ENCODE data around the gene NEGR1.
A peak's percentile ranks its signal among the peaks of the same experiment; 100 is the strongest.

The NEGR1 gene

DNA sequence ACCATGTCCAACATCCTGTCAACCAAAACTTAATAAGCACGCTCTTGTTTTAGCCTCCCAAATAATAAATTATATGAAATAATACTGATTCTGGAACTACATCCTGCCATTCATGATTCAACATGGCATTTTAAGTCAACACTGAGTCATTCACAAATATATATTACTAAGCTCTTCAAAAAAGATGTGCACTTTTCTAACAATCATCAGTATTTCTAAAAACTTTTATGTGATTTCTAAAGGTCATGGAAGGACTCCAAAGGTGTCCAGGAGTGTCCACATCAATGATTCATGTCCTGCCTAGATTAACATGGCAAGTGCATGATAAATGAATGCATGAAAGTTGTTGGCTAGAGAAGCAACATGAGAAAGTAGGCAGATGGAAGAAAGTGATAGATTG is 51.6 kb downstream of the NEGR1 start:
- no peak for DNase-seq (ENCODE audit: low read depth)

GRCh38 chr1:72229893-72230292 is 52.4 kb downstream of the NEGR1 start:
- DNase-seq (ENCODE audit: low read depth): peak; percentile 34

DNA sequence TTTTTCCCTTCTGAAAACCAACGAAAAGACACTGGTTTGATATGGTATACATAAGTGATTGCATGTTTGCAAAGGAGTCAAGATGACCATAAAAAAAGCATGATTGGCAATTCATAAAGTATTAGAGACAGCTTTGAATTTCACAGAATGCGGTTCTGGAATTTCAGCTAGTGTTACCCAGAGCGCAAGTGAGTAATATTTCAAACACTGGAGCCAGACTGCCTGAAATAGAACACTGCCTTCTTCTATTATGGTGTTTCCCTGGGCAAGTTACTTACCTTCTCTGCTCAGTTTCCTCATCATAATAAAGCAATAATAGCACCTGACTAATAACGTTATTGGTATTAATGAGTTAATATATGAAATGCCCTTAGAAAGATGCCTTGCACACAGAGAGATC is 54.7 kb downstream of the NEGR1 start:
- no peak for DNase-seq (ENCODE audit: low read depth)

DNA sequence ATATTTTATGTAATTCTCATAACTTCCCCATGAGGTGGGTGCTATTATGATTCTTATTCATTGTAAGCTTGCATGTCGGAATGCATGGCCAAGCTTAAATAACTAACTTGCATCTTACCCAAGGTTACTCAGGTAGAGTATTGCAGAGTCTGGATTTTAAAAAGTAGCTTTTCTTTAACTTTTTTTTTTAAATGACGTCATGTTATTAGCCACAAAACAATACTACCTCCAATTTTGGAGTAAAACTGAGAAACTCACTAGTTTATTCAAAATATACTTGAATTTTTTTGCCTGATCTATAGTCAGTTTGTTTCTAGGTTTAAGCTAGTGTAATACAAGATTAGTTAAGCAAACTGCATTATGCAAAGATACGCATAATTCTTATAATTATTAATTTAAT is 57.8 kb downstream of the NEGR1 start:
- DNase-seq (ENCODE audit: low read depth): no peak

DNA sequence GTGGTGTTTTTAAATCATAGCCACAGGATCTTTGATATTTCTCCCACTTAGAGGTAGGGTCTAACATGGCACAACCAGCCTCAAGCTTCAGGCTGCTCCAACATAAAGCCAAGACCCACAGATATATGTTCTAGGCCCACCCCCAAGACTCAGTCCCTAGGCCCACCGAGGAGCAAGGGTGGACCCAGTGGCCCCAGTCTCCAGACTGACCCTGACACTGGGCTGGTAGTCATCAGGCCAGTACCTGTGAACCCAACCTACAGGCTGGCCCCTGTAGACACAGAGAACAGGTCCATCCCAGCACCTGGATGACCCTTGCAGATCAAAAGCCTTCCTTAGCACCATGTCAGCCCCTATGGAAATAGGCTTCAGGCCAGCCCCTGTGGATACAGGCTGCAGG is 60.5 kb downstream of the NEGR1 start:
- DNase-seq (ENCODE audit: low read depth): no peak

DNA sequence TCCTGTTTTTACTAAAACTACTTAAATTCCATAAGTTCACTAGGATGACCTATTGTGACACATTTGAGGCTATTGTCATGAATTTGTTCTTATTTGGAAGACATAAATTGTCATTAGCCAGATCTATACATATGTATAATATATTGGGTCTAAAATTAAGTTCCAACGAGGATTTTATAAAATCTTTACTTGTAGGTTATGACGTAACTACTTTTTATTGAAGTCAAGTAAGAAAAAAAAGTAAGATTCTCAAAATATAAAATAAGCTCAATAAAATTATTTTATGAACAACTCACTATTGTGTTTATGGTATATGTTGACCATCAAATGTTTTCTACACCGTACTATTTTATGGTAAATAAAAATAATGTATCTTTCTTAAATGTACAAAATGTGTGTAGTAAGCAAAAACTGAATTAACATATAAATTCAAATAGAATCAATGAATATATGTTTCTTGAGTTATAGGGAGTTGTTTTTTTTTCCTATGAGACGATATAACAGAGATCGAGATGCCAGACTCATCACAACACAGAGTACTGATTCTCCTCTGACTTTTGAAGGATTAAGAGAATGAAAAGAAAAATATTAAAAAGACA is 64.1 kb downstream of the NEGR1 start:
- DNase-seq (ENCODE audit: low read depth): no peak

DNA sequence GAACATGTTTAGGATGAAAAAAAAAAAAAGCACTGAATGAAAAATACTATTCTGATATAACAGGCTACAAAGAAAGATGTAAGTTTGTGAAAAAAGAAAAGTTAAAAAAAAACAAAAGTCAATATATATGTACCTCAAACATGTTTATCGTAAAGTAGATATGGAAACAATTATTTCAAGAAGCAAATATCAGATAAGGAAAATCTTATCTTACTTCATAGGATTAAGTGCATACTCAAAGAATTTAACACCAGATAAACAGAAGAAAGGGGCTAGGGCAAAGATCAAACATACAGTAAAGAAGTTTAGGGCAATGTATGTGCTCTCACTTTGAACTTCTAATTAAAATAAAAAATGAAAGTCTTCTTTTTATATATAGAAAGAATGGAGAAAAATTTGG is 75.3 kb downstream of the NEGR1 start:
- no peak for DNase-seq (ENCODE audit: low read depth)

GRCh38 chr1:72202761-72203160 is 79.6 kb downstream of the NEGR1 start:
- DNase-seq (ENCODE audit: low read depth): no peak

DNA sequence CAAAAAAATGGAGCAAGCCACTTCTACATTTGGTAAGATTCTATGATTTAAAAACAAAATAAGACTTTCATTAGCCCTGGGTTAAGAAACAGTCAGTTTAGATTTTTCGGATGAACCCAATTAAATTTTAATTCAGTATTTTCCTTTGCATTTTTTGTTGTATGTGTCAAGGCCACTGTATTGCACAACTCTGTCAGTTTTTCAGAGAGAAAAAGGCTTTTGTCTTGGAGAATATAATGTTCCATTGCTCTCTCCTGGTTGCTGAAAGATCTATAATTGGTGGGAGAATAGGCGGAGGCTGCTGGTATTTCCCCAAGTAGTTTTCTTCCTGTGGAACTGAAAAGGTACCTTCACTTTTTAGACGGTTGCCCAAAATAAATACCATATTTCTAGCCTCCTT is 84.6 kb downstream of the NEGR1 start:
- DNase-seq (ENCODE audit: low read depth): peak; percentile 42

GRCh38 chr1:72186733-72187307 is 95.5 kb downstream of the NEGR1 start:
- DNase-seq (ENCODE audit: low read depth): peak; percentile 11

GRCh38 chr1:72184099-72184701 is 98.1 kb downstream of the NEGR1 start:
- peak; percentile 58 for DNase-seq (ENCODE audit: low read depth)

GRCh38 chr1:72182859-72183258 is 99.5 kb downstream of the NEGR1 start:
- no peak for DNase-seq (ENCODE audit: low read depth)

DNA sequence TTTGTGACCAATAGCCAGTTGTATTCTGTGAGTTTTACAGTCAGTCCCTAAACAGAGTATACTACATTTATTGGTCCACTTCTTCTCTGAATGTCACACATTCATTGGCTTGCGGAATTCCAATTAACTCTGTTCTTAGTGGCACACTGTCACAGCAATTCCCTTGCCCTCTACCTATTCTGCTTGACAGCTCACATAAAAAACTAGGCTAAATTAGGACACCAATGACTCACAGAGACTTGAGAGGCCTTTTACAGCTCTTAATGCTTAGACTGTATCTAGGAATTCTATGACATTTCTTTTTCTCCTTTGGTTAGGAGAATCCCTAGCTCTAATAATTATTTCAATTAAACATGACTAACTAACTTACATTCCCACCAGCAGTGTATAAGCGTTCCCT is 104.1 kb downstream of the NEGR1 start:
- no peak for DNase-seq (ENCODE audit: low read depth)

DNA sequence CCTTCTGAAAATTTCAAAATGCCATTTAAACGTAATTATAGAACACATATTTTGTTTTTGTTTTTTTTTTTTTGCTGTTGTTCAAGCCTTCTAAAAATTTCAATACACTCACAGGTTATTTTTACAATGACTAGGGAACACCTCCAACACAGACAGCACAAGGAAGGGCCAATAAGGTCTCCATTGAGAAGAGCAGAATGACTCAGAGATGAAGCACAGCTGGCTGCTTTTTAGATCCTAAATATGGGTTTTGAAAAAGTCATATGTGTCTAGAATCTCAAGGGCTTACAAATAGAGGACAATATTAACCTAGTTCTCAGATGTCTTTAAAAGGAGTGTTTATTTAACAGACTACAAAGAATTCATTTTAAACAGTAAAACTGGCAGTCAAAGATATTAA is 104.6 kb downstream of the NEGR1 start:
- DNase-seq (ENCODE audit: low read depth): no peak

DNA sequence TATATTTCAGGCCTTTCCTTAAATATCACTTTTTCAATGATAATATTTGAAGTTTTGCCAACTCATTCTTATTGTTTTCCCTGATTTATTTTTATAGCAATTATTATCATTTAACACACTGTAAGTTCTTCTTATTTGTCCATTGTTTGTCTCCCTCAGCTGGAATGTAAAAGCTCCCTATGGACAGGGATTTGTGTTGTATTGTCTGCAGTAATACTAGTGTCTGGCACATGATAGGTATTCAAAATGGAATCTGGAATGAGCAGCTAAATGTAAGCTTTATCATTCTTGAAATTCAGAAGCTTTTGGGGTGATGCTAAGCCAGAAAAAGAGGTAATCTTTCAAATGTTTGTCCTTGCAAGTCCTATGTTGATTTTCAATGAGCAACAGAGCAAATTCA is 112.1 kb downstream of the NEGR1 start:
- DNase-seq (ENCODE audit: low read depth): no peak

DNA sequence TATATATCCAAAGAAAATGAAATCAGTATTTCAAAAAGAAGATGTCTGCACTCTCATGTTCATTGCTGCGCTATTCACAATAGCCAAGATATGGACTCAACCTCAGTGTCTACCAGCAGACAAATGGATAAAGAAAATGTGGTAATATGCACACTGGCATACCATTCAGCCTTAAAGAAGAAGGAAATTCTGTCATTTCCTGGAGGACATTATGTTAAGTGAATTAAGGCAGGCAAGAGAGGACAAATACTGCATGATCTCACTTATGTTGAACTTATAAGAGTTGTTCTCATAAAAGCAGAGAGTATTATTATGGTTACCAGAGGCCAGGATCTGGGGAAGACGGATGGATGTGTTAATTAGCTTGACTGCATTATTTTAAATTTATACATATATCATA is 115.9 kb downstream of the NEGR1 start:
- no peak for DNase-seq (ENCODE audit: low read depth)

DNA sequence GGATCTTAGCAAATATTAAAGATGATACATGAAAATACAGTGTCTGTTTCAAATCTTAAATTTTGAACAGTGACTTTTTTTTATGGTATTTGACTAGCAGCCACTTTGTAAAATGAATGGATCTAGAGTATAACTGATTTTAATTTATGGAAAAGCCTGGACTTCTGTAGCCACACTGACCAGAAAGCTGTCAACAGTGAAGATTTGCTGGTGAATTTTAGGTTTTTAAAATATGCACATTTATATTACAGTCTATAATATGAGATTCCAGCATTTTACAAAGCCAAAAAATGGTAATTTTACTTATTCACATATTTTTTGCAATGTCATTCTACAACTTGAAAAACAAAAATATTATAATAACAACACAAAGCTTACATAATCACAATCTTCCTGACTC is 131.8 kb downstream of the NEGR1 start:
- DNase-seq (ENCODE audit: low read depth): no peak

DNA sequence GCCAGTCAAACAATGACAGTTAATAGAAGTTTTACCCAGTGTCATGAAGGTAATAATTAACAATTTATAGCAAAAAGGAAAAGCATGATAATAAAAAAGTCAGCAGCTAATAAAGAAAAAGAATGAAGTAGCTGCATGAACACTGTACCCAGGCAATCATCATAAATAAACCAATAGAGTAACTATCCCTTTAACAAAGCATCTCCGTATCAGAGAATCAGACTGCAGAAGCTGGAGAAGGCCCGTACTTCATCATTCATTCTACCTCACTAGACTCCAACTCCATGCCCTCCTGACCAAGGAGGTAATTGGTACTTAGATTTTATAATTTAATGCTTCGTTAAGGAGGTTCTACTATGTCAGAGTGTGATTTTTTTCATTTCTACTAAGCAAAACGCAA is 140.5 kb downstream of the NEGR1 start:
- DNase-seq (ENCODE audit: low read depth): no peak

DNA sequence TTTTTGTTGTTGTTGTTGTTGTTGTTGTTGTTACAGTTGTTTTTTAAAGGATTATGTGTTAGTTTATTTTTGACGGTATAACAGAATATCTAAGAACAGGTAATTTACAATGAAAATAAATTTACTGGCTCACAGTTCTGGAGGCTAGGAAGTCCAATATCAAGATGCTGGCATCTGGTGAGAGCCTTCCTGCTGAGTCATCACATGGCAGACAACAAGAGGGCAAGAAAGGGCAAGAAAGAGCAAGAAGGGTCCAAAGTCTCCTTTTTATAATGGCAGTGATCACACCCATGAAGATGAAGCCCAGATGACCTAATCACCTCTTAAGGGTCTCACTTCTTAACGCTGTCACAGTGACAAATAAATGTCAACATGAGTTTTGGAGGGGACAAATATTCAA is 142.1 kb downstream of the NEGR1 start:
- no peak for DNase-seq (ENCODE audit: low read depth)

GRCh38 chr1:72137656-72138055 is 144.7 kb downstream of the NEGR1 start:
- no peak for DNase-seq (ENCODE audit: low read depth)

DNA sequence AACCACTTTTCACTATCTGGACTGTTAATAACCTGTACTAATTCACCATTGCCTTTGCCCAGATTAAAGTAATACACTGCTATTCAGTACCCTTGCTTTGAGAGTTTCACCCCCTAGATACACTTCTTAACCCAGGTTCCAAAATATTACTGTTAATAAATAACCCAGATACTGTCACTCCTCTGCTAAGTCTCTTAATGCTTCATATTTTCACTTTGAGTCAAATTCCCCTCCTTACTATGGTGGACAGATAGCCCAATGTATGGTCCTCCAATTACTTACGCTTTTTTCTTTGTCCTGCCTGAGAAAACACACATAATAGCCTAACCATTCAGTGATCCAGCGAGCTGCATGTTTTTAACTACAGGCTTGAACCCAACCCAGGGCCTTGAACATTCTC is 152.5 kb downstream of the NEGR1 start:
- no peak for DNase-seq (ENCODE audit: low read depth)

GRCh38 chr1:72122099-72122880 is 160.0 kb downstream of the NEGR1 start:
- peak; percentile 80 for DNase-seq (ENCODE audit: low read depth)

GRCh38 chr1:72119491-72119890 is 162.8 kb downstream of the NEGR1 start:
- DNase-seq (ENCODE audit: low read depth): no peak
